Measurements from ENCODE around the gene PHKG2.

GRCh38 chr16:30766206-30766932 lies 18.1 kb downstream of the PHKG2 start:
- TF ChIP-seq CTCF (IDR thresholded peaks at IDR 0.05; ENCODE audit: insufficient read depth, low read length, poor library complexity, severe bottlenecking) (no peak), EZH2phosphoT487 (conservative IDR thresholded peaks at IDR 0.05; ENCODE audit: low read length) (no peak)

All from SU-DHL-6 (cell line).